AG20443 (cell line): Measurements from ENCODE around the gene IL17C.
"Not testable (repeated sequence)": the region's sequence is repeated elsewhere in the genome, so short reads cannot be mapped to it uniquely, and the experiment has no call there.

Source experiments
- DNase-seq: peaks from one replicate; pipeline ENCODE4 v3.0.0; 2012; ENCODE audit warnings: low spot score, mixed read lengths

IL17C gene

GRCh38 chr16:88638323-88639230, at the start of gene IL17C:
Gene IL17C, plus strand, starts transcription at chr16:88638572. Its CDS starts 70 bp downstream, at chr16:88638642.
- DNase-seq: no peak

- DNase-seq: no peak
Observed at GRCh38 chr16:88588754-88589153, 49.6 kb upstream of the IL17C start.

GRCh38 chr16:88589441-88589840, 48.9 kb upstream of the IL17C start:
- DNase-seq: no peak

GRCh38 chr16:88591577-88592021, 46.8 kb upstream of the IL17C start:
- peak; percentile 63 for DNase-seq

GRCh38 chr16:88593061-88593460, 45.3 kb upstream of the IL17C start:
- DNase-seq: no peak

GRCh38 chr16:88593489-88593888, 44.9 kb upstream of the IL17C start:
- no peak for DNase-seq

GRCh38 chr16:88593910-88594309, 44.5 kb upstream of the IL17C start:
- DNase-seq: no peak

- DNase-seq: no peak
Observed at GRCh38 chr16:88595101-88595500, 43.3 kb upstream of the IL17C start.

GRCh38 chr16:88595921-88596320, 42.5 kb upstream of the IL17C start:
- DNase-seq: no peak

- no peak for DNase-seq
Observed at GRCh38 chr16:88596483-88596882, 41.9 kb upstream of the IL17C start.

GRCh38 chr16:88597856-88598491, 40.4 kb upstream of the IL17C start:
- no peak for DNase-seq

GRCh38 chr16:88599092-88599733, 39.2 kb upstream of the IL17C start:
- DNase-seq: no peak

GRCh38 chr16:88599825-88600538, 38.4 kb upstream of the IL17C start:
- DNase-seq: no peak

- DNase-seq: no peak
Observed at GRCh38 chr16:88600539-88600896, 37.9 kb upstream of the IL17C start.

GRCh38 chr16:88601313-88602036, 36.9 kb upstream of the IL17C start:
- no peak for DNase-seq

- DNase-seq: no peak
Observed at GRCh38 chr16:88602091-88602490, 36.3 kb upstream of the IL17C start.

- no peak for DNase-seq
Observed at GRCh38 chr16:88605186-88606147, 32.9 kb upstream of the IL17C start.

GRCh38 chr16:88606148-88606757, 32.1 kb upstream of the IL17C start:
- no peak for DNase-seq

GRCh38 chr16:88608076-88608475, 30.3 kb upstream of the IL17C start:
- DNase-seq: no peak

GRCh38 chr16:88609426-88609825, 28.9 kb upstream of the IL17C start:
- DNase-seq: not testable (repeated sequence)
